OCI-LY7 (cell line): Measurements from ENCODE around the gene DLGAP1. TPM values are rescaled to one million over a fixed set of nuclear protein-coding genes. Genes with fewer than 3 reads are reported as not detected.
A peak's percentile ranks its signal among the peaks of the same experiment; 100 is the strongest.

Experiments used
- BruUV-seq: library from RNA; stranded (reverse); fragments of 400-500 nt; replicated peaks from 2 replicates; lab custom pipeline; 2021; lab: Mats Ljungman, UMichigan
- CTCF ChIA-PET: fragments of 300-600 bp; sonication (Branson Sonifier 250); formaldehyde crosslinking; loops from one replicate; lab custom pipeline; 2022; ENCODE audit warnings: antibody characterized with exemption; ENCODE audit not compliant: unreplicated experiment; lab: Charles Lee
- POLR2A ChIA-PET: fragments of 300-600 bp; sonication (Branson Sonifier 250); formaldehyde crosslinking; loops from one replicate; lab custom pipeline; 2022; ENCODE audit warnings: antibody characterized with exemption; lab: Charles Lee
- DNase-seq: peaks from one replicate; pipeline ENCODE4 v3.0.0-alpha.2; 2015; ENCODE audit warnings: low spot score
- H2AFZ ChIP-seq: fragments of 200-600 bp; sonication (generic), shearing (Covaris generic); 2 replicates; pipeline ENCODE4 v1.6.1; 2014; ENCODE audit warnings: mild to moderate bottlenecking, antibody characterized with exemption, low read length, moderate library complexity
- H3K27ac ChIP-seq: fragments of 200-600 bp; sonication (generic); 2 replicates; pipeline ENCODE4 v1.5.1; 2014; ENCODE audit warnings: mixed run types, low read depth, mild to moderate bottlenecking, moderate library complexity, low read length, inconsistent platforms; ENCODE audit not compliant: poor library complexity, severe bottlenecking
- H3K36me3 ChIP-seq: fragments of 200-600 bp; sonication (generic); 2 replicates; pipeline ENCODE4 v1.6.1; 2014; ENCODE audit warnings: mild to moderate bottlenecking, antibody characterized with exemption, low read length, moderate library complexity, mixed read lengths; ENCODE audit not compliant: insufficient read depth
- H3K4me1 ChIP-seq: fragments of 200-600 bp; sonication (generic); 2 replicates; pipeline ENCODE4 v1.5.1; 2014; ENCODE audit warnings: mild to moderate bottlenecking, low read length; ENCODE audit not compliant: insufficient read depth, poor library complexity, severe bottlenecking
- H3K4me2 ChIP-seq: fragments of 200-600 bp; sonication (generic); 2 replicates; pipeline ENCODE4 v1.6.1; 2014; ENCODE audit warnings: mild to moderate bottlenecking, low read length
- H3K4me3 ChIP-seq: fragments of 200-600 bp; sonication (generic); 2 replicates; pipeline ENCODE4 v1.5.1; 2014; ENCODE audit warnings: mild to moderate bottlenecking, low read depth, low read length; ENCODE audit not compliant: poor library complexity, severe bottlenecking
- H3K79me2 ChIP-seq: fragments of 200-600 bp; sonication (generic); 2 replicates; pipeline ENCODE4 v1.6.1; 2016; ENCODE audit warnings: low read depth, mild to moderate bottlenecking, low read length, moderate library complexity, mixed read lengths; ENCODE audit not compliant: insufficient read depth
- H3K9me2 ChIP-seq: fragments of 200-600 bp; sonication (generic); 2 replicates; pipeline ENCODE4 v1.6.1; 2016; ENCODE audit warnings: mild to moderate bottlenecking, low read length, mixed read lengths; ENCODE audit not compliant: insufficient read depth
- H3K9me3 ChIP-seq: fragments of 200-600 bp; sonication (generic); 2 replicates; pipeline ENCODE4 v1.6.1; 2014; ENCODE audit warnings: mild to moderate bottlenecking, mixed run types, low read length, mixed read lengths
- H4K20me1 ChIP-seq: fragments of 200-600 bp; sonication (generic); 2 replicates; pipeline ENCODE4 v1.6.1; 2014; ENCODE audit warnings: mild to moderate bottlenecking, antibody characterized with exemption, low read length, moderate library complexity, mixed read lengths; ENCODE audit not compliant: insufficient read depth
- CTCF ChIP-seq: fragments of 200-600 bp; sonication (generic); conservative IDR thresholded peaks from 2 replicates; pipeline ENCODE4 v1.5.1; 2014; ENCODE audit warnings: mild to moderate bottlenecking, antibody characterized with exemption, low read length, moderate library complexity, mixed read lengths
- EZH2phosphoT487 ChIP-seq: fragments of 200-600 bp; sonication (generic); IDR thresholded peaks from 2 replicates; pipeline ENCODE4 v1.6.1; 2018; ENCODE audit warnings: low read depth, borderline replicate concordance, mild to moderate bottlenecking, mixed run types, antibody characterized with exemption, low read length, moderate library complexity, mixed read lengths
- intact Hi-C: fragments of 100-400 bp; cut with micrococcal nuclease; formaldehyde crosslinking; loops from one replicate; pipeline ENCODE4 v1.10.0; 2022; ENCODE audit not compliant: unreplicated experiment
- microRNA-seq: library from miRNA; unstranded; fragments of <30 nt; microRNA quantifications from one replicate; pipeline ENCODE4 v1.2.0, GENCODE V29; 2022; ENCODE audit warnings: borderline replicate concordance
- small RNA-seq: library from RNA; depleted of rRNA; stranded (forward); fragments of <200 nt; gene quantifications from one replicate; pipeline ENCODE3, GENCODE V24; 2014
- total RNA-seq, 2 experiments: library from RNA; depleted of rRNA in 1 of 2; stranded (reverse); fragments of >200 nt in 1 of 2; shearing (Covaris generic) in 1 of 2; gene quantifications; 2 replicates each; pipeline ENCODE4 v1.2.3, GENCODE V29; 2014 to 2022

DLGAP1 gene
- total RNA-seq, 2 experiments from 2014 or later: 0.22 TPM; not detected in 1

- peak overlapping the region; percentile 45; the same call in 1 of the 2 replicates for H2AFZ ChIP-seq
- DNase-seq: no peak
- no peaks in the 10 kb centered on the region for H3K9me2 ChIP-seq
- no peaks in the 10 kb centered on the region for H4K20me1 ChIP-seq
- H3K36me3 ChIP-seq: no peaks in the 10 kb centered on the region
- peaks cover 15% of the 10 kb centered on the region for H3K4me1 ChIP-seq
- ChIA-PET POLR2A (interaction anchor here (0.5 to 3.0 kb wide), 23 partner anchors 13 to 1261 kb away, joined by 3 to 17 read pairs (median 4); no protein-coding TSS in a partner anchor), CTCF (interaction anchor here (0.5 to 0.6 kb wide), 2 partner anchors 99 to 200 kb away, joined by 5 to 7 read pairs; no protein-coding TSS in a partner anchor)
- H3K9me3 ChIP-seq: no peaks in the 10 kb centered on the region
- H3K27ac ChIP-seq: peak overlapping the region; percentile 96
- intact Hi-C loops: loop anchor here (5.0 to 10.0 kb wide), 2 partner anchors 270 to 432 kb away; partner anchors contain the start of gene LPIN2
- BruUV-seq: no TSS peak
- H3K4me2 ChIP-seq: peak overlapping the region; percentile 87
- H3K4me3 ChIP-seq: peak overlapping the region; percentile 88
- H3K79me2 ChIP-seq: peaks cover 20% of the 10 kb centered on the region
- TF ChIP-seq CTCF (no peak), EZH2phosphoT487 (no peak)
Measured at GRCh38 chr18:3447068-3447894, 1007.8 kb downstream of the DLGAP1 start.

Small RNA genes within 50 kb of the gene (microRNA-seq; reads per million reads assigned to microRNA genes)
- not detected for gene MIR6718

Small RNA genes within 50 kb of the gene (small RNA-seq; reads per million reads assigned to genes)
- not detected for gene AP005208.1
- gene AP005403.1: not detected
- gene MIR6718: not detected
- not detected for gene RN7SL39P
- gene RNU6-831P: not detected
